KOPT-K1 (cell line): ENCODE data around the gene GLIPR1.
"Not testable (repeated sequence)": the region's sequence is repeated elsewhere in the genome, so short reads cannot be mapped to it uniquely, and the experiment has no call there.

ENCODE experiments used
- H3K27ac ChIP-seq: fragments of 200-600 bp; sonication (generic); 2 replicates; pipeline ENCODE4 v1.5.1; 2016; ENCODE audit warnings: antibody characterized with exemption, mild to moderate bottlenecking, low read depth, low read length; ENCODE audit not compliant: poor library complexity, severe bottlenecking
- H3K36me3 ChIP-seq: fragments of 200-600 bp; sonication (generic); 2 replicates; pipeline ENCODE4 v1.5.1; 2017; ENCODE audit warnings: antibody characterized with exemption, mild to moderate bottlenecking, low read length, moderate library complexity; ENCODE audit not compliant: insufficient read depth
- H3K9me3 ChIP-seq: fragments of 200-600 bp; sonication (generic); 2 replicates; pipeline ENCODE4 v1.5.1; 2017; ENCODE audit warnings: antibody characterized with exemption, low read length, mild to moderate bottlenecking; ENCODE audit not compliant: insufficient read depth, poor library complexity, severe bottlenecking

GLIPR1 gene

GRCh38 chr12:75455839-75456238, 24.7 kb upstream of the GLIPR1 start:
- Histone ChIP-seq H3K36me3 (no peaks in the 10 kb centered on the region), H3K27ac (peak overlapping the region; percentile 35), H3K9me3 (peaks cover 23% of the 10 kb centered on the region)

- Histone ChIP-seq H3K27ac (peak overlapping the region; percentile 71), H3K9me3 (peaks cover 23% of the 10 kb centered on the region), H3K36me3 (no peaks in the 10 kb centered on the region)
Observed at GRCh38 chr12:75457191-75457590, 23.4 kb upstream of the GLIPR1 start.

- Histone ChIP-seq H3K9me3 (peaks cover 23% of the 10 kb centered on the region), H3K27ac (peak overlapping the region; percentile 71)
- not testable (repeated sequence) for H3K36me3 ChIP-seq
Observed at GRCh38 chr12:75457866-75458265, 22.7 kb upstream of the GLIPR1 start.

- no peak overlapping the region for H3K27ac ChIP-seq
- H3K9me3 ChIP-seq, result peaks cover 37% of the 10 kb centered on the region
- no peaks in the 10 kb centered on the region for H3K36me3 ChIP-seq
Observed at GRCh38 chr12:75459755-75460154, 20.8 kb upstream of the GLIPR1 start.

GRCh38 chr12:75460204-75460603, 20.4 kb upstream of the GLIPR1 start:
- Histone ChIP-seq H3K9me3 (peaks cover 41% of the 10 kb centered on the region), H3K36me3 (no peaks in the 10 kb centered on the region), H3K27ac (no peak overlapping the region)

- Histone ChIP-seq H3K36me3 (no peaks in the 10 kb centered on the region), H3K9me3 (peaks cover 1% of the 10 kb centered on the region), H3K27ac (no peak overlapping the region)
Observed at GRCh38 chr12:75471902-75472890, 8.4 kb upstream of the GLIPR1 start.

GRCh38 chr12:75474116-75474515, 6.4 kb upstream of the GLIPR1 start:
- H3K36me3 ChIP-seq, result no peaks in the 10 kb centered on the region
- H3K27ac ChIP-seq, result no peak overlapping the region
- H3K9me3 ChIP-seq, result no peaks in the 10 kb centered on the region

GRCh38 chr12:75476071-75476470, 4.5 kb upstream of the GLIPR1 start:
- Histone ChIP-seq H3K9me3 (no peaks in the 10 kb centered on the region), H3K36me3 (no peaks in the 10 kb centered on the region), H3K27ac (no peak overlapping the region)

GRCh38 chr12:75477137-75477536, 3.4 kb upstream of the GLIPR1 start:
- no peaks in the 10 kb centered on the region for H3K9me3 ChIP-seq
- no peak overlapping the region for H3K27ac ChIP-seq
- H3K36me3 ChIP-seq, result no peaks in the 10 kb centered on the region

- H3K27ac ChIP-seq, result peak overlapping the region; percentile 7
- no peaks in the 10 kb centered on the region for H3K9me3 ChIP-seq
- no peaks in the 10 kb centered on the region for H3K36me3 ChIP-seq
Observed at GRCh38 chr12:75478116-75478794, 2.3 kb upstream of the GLIPR1 start.

GRCh38 chr12:75479963-75480461, 543 bp upstream of the GLIPR1 start:
- peak overlapping the region; percentile 66 for H3K27ac ChIP-seq
- no peaks in the 10 kb centered on the region for H3K9me3 ChIP-seq
- H3K36me3 ChIP-seq, result no peaks in the 10 kb centered on the region

- Histone ChIP-seq H3K9me3 (no peaks in the 10 kb centered on the region), H3K36me3 (0 out of 2 replicates have a peak, but pooled peaks cover 4% of the 10 kb centered on the region), H3K27ac (peak overlapping the region; percentile 66)
Observed at GRCh38 chr12:75481013-75481705, 604 bp downstream of the GLIPR1 start.

- H3K36me3 ChIP-seq, result 0 out of 2 replicates have a peak, but pooled peaks cover 4% of the 10 kb centered on the region
- H3K27ac ChIP-seq, result peak overlapping the region; percentile 66
- no peaks in the 10 kb centered on the region for H3K9me3 ChIP-seq
Observed at GRCh38 chr12:75481774-75482173, 1.2 kb downstream of the GLIPR1 start.

GRCh38 chr12:75482646-75483045, 2.1 kb downstream of the GLIPR1 start:
- 0 out of 2 replicates have a peak, but pooled peaks cover 4% of the 10 kb centered on the region for H3K36me3 ChIP-seq
- no peak overlapping the region for H3K27ac ChIP-seq
- no peaks in the 10 kb centered on the region for H3K9me3 ChIP-seq

GRCh38 chr12:75483431-75483830, 2.9 kb downstream of the GLIPR1 start:
- H3K36me3 ChIP-seq, result 0 out of 2 replicates have a peak, but pooled peaks cover 4% of the 10 kb centered on the region
- H3K9me3 ChIP-seq, result no peaks in the 10 kb centered on the region
- H3K27ac ChIP-seq, result no peak overlapping the region
